Fibroblast of lung (primary cell): Measurements from ENCODE around the gene FALEC.

Experiments used
- EZH2 ChIP-seq: IDR thresholded peaks from 2 replicates; pipeline ENCODE4 v1.5.1; 2012; ENCODE audit warnings: low read length, control low read depth, mild to moderate bottlenecking; ENCODE audit errors: missing control alignments
- TF ChIP-seq, protein P1 (sequence below), 2 donors: IDR thresholded peaks in 1 of 2; conservative IDR thresholded peaks in 1 of 2; 1 replicate in 1 of 2; 2 replicates in 1 of 2; pipeline ENCODE4 v1.5.1; 2011 to 2012; ENCODE audit warnings: low read length in 2 of 2, control low read depth in 1 of 2, inconsistent platforms in 1 of 2, low read depth in 1 of 2, mild to moderate bottlenecking in 1 of 2

DNA sequence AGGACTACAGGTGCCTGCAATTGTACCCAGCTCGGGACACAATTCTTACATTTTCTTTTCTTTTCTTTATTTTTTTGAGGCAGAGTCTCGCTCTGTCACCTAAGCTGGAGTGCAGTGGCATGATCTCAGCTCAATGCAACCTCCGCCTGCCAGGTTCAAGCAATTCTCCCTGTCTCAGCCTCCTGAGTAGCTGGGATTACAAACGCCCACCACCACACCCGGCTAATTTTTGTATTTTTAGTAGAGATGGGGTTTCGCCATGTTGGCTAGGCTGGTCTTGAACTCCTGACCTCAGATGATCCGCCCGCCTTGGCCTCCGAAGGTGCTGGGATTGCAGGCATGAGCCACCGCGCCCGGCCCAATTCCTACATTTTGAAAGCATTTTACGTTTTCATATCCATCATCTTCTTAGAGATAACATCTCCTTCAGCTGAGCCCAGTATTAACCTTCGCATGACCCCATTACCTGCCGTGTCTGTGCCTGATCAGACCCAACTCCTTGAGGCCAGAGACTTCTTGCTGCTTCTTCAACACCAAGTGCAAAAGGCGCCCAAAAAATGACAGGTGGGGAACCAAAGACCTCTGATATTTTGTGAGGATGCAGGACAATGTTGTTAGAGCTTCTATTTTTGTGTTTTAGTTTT is 30.9 kb downstream of the FALEC start:
- TF ChIP-seq, protein P1, sequence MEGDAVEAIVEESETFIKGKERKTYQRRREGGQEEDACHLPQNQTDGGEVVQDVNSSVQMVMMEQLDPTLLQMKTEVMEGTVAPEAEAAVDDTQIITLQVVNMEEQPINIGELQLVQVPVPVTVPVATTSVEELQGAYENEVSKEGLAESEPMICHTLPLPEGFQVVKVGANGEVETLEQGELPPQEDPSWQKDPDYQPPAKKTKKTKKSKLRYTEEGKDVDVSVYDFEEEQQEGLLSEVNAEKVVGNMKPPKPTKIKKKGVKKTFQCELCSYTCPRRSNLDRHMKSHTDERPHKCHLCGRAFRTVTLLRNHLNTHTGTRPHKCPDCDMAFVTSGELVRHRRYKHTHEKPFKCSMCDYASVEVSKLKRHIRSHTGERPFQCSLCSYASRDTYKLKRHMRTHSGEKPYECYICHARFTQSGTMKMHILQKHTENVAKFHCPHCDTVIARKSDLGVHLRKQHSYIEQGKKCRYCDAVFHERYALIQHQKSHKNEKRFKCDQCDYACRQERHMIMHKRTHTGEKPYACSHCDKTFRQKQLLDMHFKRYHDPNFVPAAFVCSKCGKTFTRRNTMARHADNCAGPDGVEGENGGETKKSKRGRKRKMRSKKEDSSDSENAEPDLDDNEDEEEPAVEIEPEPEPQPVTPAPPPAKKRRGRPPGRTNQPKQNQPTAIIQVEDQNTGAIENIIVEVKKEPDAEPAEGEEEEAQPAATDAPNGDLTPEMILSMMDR (conservative IDR thresholded peaks at IDR 0.05 in 1 of 2, IDR thresholded peaks at IDR 0.05 in 1 of 2; ENCODE audit: low read depth in 1 of 2, low read length in 2 of 2) = no peak
- TF ChIP-seq EZH2 = no peak
